ENCODE data around the gene GLIS1.

The GLIS1 gene

DNA sequence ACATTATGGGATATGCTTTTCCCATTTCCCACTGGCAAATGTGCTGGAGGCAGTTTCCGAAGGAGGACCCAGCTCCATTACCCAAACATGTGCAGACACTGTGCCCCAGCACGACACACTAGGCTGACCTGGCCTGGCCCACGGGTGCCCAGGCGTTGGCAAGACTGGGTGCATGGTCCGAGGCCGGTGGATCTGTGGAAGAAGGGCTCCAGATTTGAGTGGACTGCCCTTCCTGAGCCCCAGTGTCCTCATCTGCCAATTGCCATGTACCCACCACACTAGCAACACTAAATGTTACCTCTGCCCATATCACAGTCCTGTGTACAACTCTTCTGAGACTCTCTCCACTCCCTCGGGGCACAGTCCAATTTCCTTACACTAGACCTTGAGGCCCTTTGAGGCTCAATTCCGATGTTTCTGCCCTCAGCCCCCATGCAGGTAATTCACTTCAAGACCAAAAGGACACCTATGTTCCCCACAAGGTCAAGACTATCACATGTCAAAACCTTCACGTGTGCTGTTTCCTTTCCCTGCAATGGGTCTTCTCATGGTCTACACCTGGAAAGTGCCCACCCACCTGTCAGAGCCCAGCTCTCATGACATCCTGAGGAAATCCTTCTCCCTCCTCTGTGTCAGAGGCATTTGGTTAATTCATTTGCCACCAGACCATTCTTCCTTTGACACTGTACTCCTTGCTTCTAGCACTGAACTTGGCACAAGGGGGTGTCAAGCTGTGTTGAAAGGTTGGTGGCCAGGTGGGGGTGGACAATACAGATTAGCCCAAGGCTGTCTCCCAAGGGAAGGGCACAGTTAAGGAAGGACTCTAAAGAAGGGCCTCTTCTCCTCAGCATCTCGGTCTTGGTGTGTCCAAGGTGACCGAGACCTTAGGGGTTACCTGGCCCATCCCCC is 154.8 kb downstream of the GLIS1 start:
- 92 to 99% methylated on average over 11 of the region's 11 CpGs for WGBS, 2 experiments (ENCODE audit: insufficient coverage in 2 of 2)
- no peaks in the 10 kb centered on the region for H3K4me1 ChIP-seq (ENCODE audit: control insufficient read depth, insufficient read depth, low read length, poor library complexity, severe bottlenecking)
- no peak overlapping the region for H3K27ac ChIP-seq (ENCODE audit: low read depth, low read length, severe bottlenecking)
- no peaks in the 10 kb centered on the region for H3K9me3 ChIP-seq (ENCODE audit: control insufficient read depth, low read length)
- H3K36me3 ChIP-seq (ENCODE audit: control insufficient read depth, insufficient read depth, low read length): no peaks in the 10 kb centered on the region
- no peak overlapping the region for H3K4me3 ChIP-seq (ENCODE audit: extremely low read depth, insufficient read depth, low read length, poor library complexity, severe bottlenecking)

- Histone ChIP-seq H3K4me3 (ENCODE audit: extremely low read depth, insufficient read depth, low read length, poor library complexity, severe bottlenecking) (no peak overlapping the region), H3K9me3 (ENCODE audit: control insufficient read depth, low read length) (no peaks in the 10 kb centered on the region), H3K27ac (ENCODE audit: low read depth, low read length, severe bottlenecking) (no peak overlapping the region), H3K36me3 (ENCODE audit: control insufficient read depth, insufficient read depth, low read length) (no peaks in the 10 kb centered on the region), H3K4me1 (ENCODE audit: control insufficient read depth, insufficient read depth, low read length, poor library complexity, severe bottlenecking) (no peaks in the 10 kb centered on the region)
- 94 to 98% methylated on average over 8 to 12 of the region's 13 CpGs for whole genome bisulfite sequencing, 2 experiments (ENCODE audit: insufficient coverage in 2 of 2)
These were observed 155.7 kb downstream of the GLIS1 start for GRCh38 chr1:53583021-53583867.

- 79 to 82% methylated on average over 6 of the region's 8 CpGs for WGBS, 2 experiments (ENCODE audit: insufficient coverage in 2 of 2)
- no peak overlapping the region for H3K27ac ChIP-seq (ENCODE audit: low read depth, low read length, severe bottlenecking)
- no peaks in the 10 kb centered on the region for H3K9me3 ChIP-seq (ENCODE audit: control insufficient read depth, low read length)
These were observed 156.5 kb downstream of the GLIS1 start for GRCh38 chr1:53582211-53583020.

DNA sequence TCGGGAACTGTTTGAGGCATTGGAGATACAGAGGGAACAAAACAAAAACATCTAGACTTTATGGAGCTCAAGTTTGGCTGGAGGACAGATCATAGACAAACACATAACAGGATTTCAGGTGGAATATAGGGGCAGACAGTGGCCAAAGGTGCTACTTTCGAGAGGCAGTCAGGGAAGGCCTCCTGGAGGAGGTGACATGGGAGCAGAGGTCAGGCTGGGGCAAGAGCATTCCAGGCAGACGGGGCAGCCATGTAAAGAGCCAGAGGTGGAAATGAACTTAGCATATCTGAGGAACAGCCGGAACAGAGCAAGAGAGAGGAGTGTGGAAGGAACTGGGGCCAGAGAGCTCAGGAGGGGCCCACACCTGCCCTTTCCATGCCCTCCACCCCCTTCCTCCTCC is 157.5 kb downstream of the GLIS1 start:
- Histone ChIP-seq H3K36me3 (ENCODE audit: control insufficient read depth, insufficient read depth, low read length) (no peaks in the 10 kb centered on the region), H3K27ac (ENCODE audit: low read depth, low read length, severe bottlenecking) (no peak overlapping the region), H3K9me3 (ENCODE audit: control insufficient read depth, low read length) (no peaks in the 10 kb centered on the region), H3K4me3 (ENCODE audit: extremely low read depth, insufficient read depth, low read length, poor library complexity, severe bottlenecking) (no peak overlapping the region), H3K4me1 (ENCODE audit: control insufficient read depth, insufficient read depth, low read length, poor library complexity, severe bottlenecking) (no peaks in the 10 kb centered on the region)
- WGBS, 2 experiments (ENCODE audit: insufficient coverage in 2 of 2): 87 to 95% methylated on average over 2 to 3 of the region's 4 CpGs

More at GRCh38 chr1:53582211-53583020, 156.5 kb downstream of the GLIS1 start:
- H3K4me1 ChIP-seq (ENCODE audit: control insufficient read depth, insufficient read depth, low read length, poor library complexity, severe bottlenecking): no peaks in the 10 kb centered on the region
- H3K4me3 ChIP-seq (ENCODE audit: extremely low read depth, insufficient read depth, low read length, poor library complexity, severe bottlenecking): no peak overlapping the region
- H3K36me3 ChIP-seq (ENCODE audit: control insufficient read depth, insufficient read depth, low read length): no peaks in the 10 kb centered on the region

GRCh38 chr1:53580739-53581475 is 158.1 kb downstream of the GLIS1 start:
- 90 to 96% methylated on average over 8 to 9 of the region's 9 CpGs for WGBS, 2 experiments (ENCODE audit: insufficient coverage in 2 of 2)
- no peak overlapping the region for H3K27ac ChIP-seq (ENCODE audit: low read depth, low read length, severe bottlenecking)
- H3K4me1 ChIP-seq (ENCODE audit: control insufficient read depth, insufficient read depth, low read length, poor library complexity, severe bottlenecking): no peaks in the 10 kb centered on the region
- no peaks in the 10 kb centered on the region for H3K9me3 ChIP-seq (ENCODE audit: control insufficient read depth, low read length)
- no peaks in the 10 kb centered on the region for H3K36me3 ChIP-seq (ENCODE audit: control insufficient read depth, insufficient read depth, low read length)
- H3K4me3 ChIP-seq (ENCODE audit: extremely low read depth, insufficient read depth, low read length, poor library complexity, severe bottlenecking): no peak overlapping the region

DNA sequence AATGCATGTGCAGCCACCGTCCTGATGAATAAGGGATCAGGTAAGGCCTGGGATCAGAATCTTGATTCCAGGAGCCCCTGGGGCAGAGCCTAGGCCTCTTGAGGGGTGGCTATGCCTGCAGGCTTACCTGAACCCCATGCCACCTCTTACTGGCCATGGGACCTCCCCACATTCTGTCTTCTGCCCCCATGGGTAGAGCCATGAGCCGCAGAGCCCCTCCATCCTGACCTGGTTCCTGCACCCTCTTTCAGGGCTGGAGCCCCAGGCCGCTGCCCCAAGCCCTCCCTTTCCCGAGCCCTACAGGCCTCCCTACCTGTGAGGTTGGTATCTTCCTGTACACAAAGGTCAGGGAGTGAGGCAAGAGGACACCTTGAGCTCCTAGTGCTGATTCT is 159.0 kb downstream of the GLIS1 start:
- Histone ChIP-seq H3K4me3 (ENCODE audit: extremely low read depth, insufficient read depth, low read length, poor library complexity, severe bottlenecking) (no peak overlapping the region), H3K36me3 (ENCODE audit: control insufficient read depth, insufficient read depth, low read length) (no peaks in the 10 kb centered on the region), H3K4me1 (ENCODE audit: control insufficient read depth, insufficient read depth, low read length, poor library complexity, severe bottlenecking) (no peaks in the 10 kb centered on the region), H3K9me3 (ENCODE audit: control insufficient read depth, low read length) (no peaks in the 10 kb centered on the region), H3K27ac (ENCODE audit: low read depth, low read length, severe bottlenecking) (no peak overlapping the region)
- WGBS, 2 experiments (ENCODE audit: insufficient coverage in 2 of 2): 100% methylated on average over 1 to 2 of the region's 4 CpGs

DNA sequence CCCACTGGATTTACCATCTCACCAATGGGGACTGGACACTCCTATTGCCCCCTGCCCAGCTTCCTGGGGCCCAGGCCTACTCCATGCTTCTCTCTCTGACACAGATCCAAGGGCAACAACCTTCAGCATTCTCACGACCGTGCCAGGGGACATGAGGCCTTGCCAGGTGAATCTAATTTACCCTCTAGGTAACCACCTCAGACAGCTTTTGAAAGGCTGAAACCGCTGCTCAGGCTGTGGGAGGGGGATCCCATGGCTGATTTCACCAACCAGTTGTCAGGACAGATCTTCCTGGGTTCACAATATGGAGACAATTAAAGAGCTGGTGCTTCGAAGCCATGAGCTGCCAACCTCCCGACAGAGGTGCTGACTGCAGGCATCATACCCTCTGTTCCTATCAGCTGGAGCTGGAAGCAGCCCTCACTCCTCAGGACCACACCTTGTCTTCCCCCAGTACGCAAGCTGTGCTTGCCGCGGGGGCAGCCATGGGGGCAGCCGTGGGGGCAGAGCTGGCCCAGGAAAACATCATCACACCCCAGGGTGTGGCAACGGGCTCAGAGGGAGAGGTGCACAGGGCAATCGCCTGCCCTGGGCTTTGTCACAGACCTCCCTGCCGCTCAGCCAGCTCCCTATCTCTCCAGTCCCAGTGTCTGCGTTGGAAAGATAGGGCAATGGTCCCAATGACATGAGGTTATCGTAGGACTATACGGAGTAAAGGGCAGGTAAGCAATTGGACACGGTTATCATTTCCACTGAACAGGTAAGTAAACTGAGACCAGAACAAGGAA is 159.5 kb downstream of the GLIS1 start:
- Histone ChIP-seq H3K36me3 (ENCODE audit: control insufficient read depth, insufficient read depth, low read length) (no peaks in the 10 kb centered on the region), H3K4me1 (ENCODE audit: control insufficient read depth, insufficient read depth, low read length, poor library complexity, severe bottlenecking) (no peaks in the 10 kb centered on the region), H3K27ac (ENCODE audit: low read depth, low read length, severe bottlenecking) (no peak overlapping the region), H3K9me3 (ENCODE audit: control insufficient read depth, low read length) (no peaks in the 10 kb centered on the region), H3K4me3 (ENCODE audit: extremely low read depth, insufficient read depth, low read length, poor library complexity, severe bottlenecking) (no peak overlapping the region)
- 82 to 85% methylated on average over 15 of the region's 16 CpGs for WGBS, 2 experiments (ENCODE audit: insufficient coverage in 2 of 2)

DNA sequence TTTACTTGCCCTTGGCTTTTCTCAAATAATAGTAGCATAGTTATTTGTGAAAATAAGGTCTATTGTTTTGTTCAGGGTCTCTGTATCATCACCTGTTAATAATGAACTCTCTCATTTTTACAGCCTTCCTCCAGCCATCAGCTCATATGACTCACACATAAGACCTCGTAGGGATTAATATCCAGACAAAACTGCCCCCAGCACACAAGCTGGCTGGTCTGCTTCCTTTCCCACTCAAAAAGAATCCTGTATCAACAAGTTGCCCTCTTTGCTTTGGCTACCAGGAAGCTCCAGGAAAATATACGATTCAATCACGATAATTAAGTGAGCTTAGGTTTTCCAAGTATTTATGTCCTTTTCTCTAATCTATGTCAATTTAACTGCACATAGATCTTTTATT is 160.6 kb downstream of the GLIS1 start:
- no peak overlapping the region for H3K27ac ChIP-seq (ENCODE audit: low read depth, low read length, severe bottlenecking)
- H3K9me3 ChIP-seq (ENCODE audit: control insufficient read depth, low read length): no peaks in the 10 kb centered on the region
- no peaks in the 10 kb centered on the region for H3K36me3 ChIP-seq (ENCODE audit: control insufficient read depth, insufficient read depth, low read length)
- no peak overlapping the region for H3K4me3 ChIP-seq (ENCODE audit: extremely low read depth, insufficient read depth, low read length, poor library complexity, severe bottlenecking)
- 85 to 88% methylated on average over 1 to 2 of the region's 3 CpGs for WGBS, 2 experiments (ENCODE audit: insufficient coverage in 2 of 2)
- no peaks in the 10 kb centered on the region for H3K4me1 ChIP-seq (ENCODE audit: control insufficient read depth, insufficient read depth, low read length, poor library complexity, severe bottlenecking)

- H3K4me1 ChIP-seq (ENCODE audit: control insufficient read depth, insufficient read depth, low read length, poor library complexity, severe bottlenecking): peaks cover 3% of the 10 kb centered on the region
- WGBS, 2 experiments (ENCODE audit: insufficient coverage in 2 of 2): 93 to 95% methylated on average over 3 to 4 of the region's 4 CpGs
- no peaks in the 10 kb centered on the region for H3K9me3 ChIP-seq (ENCODE audit: control insufficient read depth, low read length)
- H3K4me3 ChIP-seq (ENCODE audit: extremely low read depth, insufficient read depth, low read length, poor library complexity, severe bottlenecking): no peak overlapping the region
- H3K36me3 ChIP-seq (ENCODE audit: control insufficient read depth, insufficient read depth, low read length): no peaks in the 10 kb centered on the region
- H3K27ac ChIP-seq (ENCODE audit: low read depth, low read length, severe bottlenecking): no peak overlapping the region
These were observed 161.2 kb downstream of the GLIS1 start for GRCh38 chr1:53577761-53578100.
